GM23338 (cell line): Measurements from ENCODE around the gene NTPCR. TPM values are rescaled to one million over a fixed set of nuclear protein-coding genes. Genes with fewer than 3 reads are reported as not detected.

Experiments used
- ATAC-seq: fragments of 200-7000 bp; cut with Tn5 transposase; 3 replicates; pipeline ENCODE4 v1.9.1; 2020
- DNase-seq: peaks from one replicate; pipeline ENCODE4 v3.0.0-alpha.2; 2015; ENCODE audit warnings: low spot score
- H2AFZ ChIP-seq: fragments of 200-600 bp; sonication (generic); 2 replicates; pipeline ENCODE4 v1.8.0; 2016; ENCODE audit warnings: antibody characterized with exemption, mild to moderate bottlenecking, moderate library complexity
- H3F3A ChIP-seq: fragments of 200-600 bp; sonication (generic); replicated peaks from 2 replicates; pipeline ENCODE4 v1.8.0; 2017; ENCODE audit warnings: antibody characterized with exemption, mixed run types, low read depth
- H3K27ac ChIP-seq: fragments of 200-600 bp; sonication (generic); 2 replicates; pipeline ENCODE4 v1.6.1; 2016; ENCODE audit warnings: low read depth
- H3K27me3 ChIP-seq: fragments of 200-600 bp; sonication (generic); 2 replicates; pipeline ENCODE4 v1.8.0; 2016; ENCODE audit warnings: mild to moderate bottlenecking, mixed run types, moderate library complexity; ENCODE audit not compliant: insufficient read depth
- H3K36me3 ChIP-seq: fragments of 200-600 bp; sonication (generic); 2 replicates; pipeline ENCODE4 v1.8.0; 2016; ENCODE audit warnings: mild to moderate bottlenecking; ENCODE audit not compliant: insufficient read depth
- H3K4me1 ChIP-seq: fragments of 200-600 bp; sonication (generic); 2 replicates; pipeline ENCODE4 v1.8.0; 2016; ENCODE audit warnings: mild to moderate bottlenecking, moderate library complexity; ENCODE audit not compliant: insufficient read depth
- H3K4me2 ChIP-seq: fragments of 200-600 bp; sonication (generic); 2 replicates; pipeline ENCODE4 v1.7.1; 2017; ENCODE audit warnings: mixed run types
- H3K4me3 ChIP-seq: fragments of 200-600 bp; sonication (generic); 2 replicates; pipeline ENCODE4 v1.6.1; 2016; ENCODE audit warnings: mixed run types
- H3K79me2 ChIP-seq: fragments of 200-600 bp; sonication (generic); replicated peaks from 2 replicates; pipeline ENCODE4 v1.8.0; 2017; ENCODE audit warnings: mild to moderate bottlenecking; ENCODE audit not compliant: insufficient read depth
- H3K9me2 ChIP-seq: fragments of 200-600 bp; sonication (generic); 2 replicates; pipeline ENCODE4 v1.8.0; 2017; ENCODE audit not compliant: insufficient read depth
- H4K20me1 ChIP-seq: fragments of 200-600 bp; sonication (generic); replicated peaks from 2 replicates; pipeline ENCODE4 v1.8.0; 2017; ENCODE audit warnings: mild to moderate bottlenecking; ENCODE audit not compliant: insufficient read depth
- H3K27ac Mint-ChIP-seq: 2 replicates; pipeline ENCODE4 v1.8.0; 2020; ENCODE audit warnings: inconsistent platforms, mild to moderate bottlenecking, moderate library complexity, mixed read lengths
- H3K27me3 Mint-ChIP-seq: 3 replicates; pipeline ENCODE4 v1.8.0; 2022; ENCODE audit warnings: low read depth, mild to moderate bottlenecking, moderate library complexity, mixed read lengths, inconsistent platforms; ENCODE audit not compliant: insufficient read depth, poor library complexity
- H3K36me3 Mint-ChIP-seq: 3 replicates; pipeline ENCODE4 v1.8.0; 2021; ENCODE audit warnings: low read depth, mild to moderate bottlenecking, inconsistent platforms, moderate library complexity, mixed read lengths
- H3K4me1 Mint-ChIP-seq: 3 replicates; pipeline ENCODE4 v1.8.0; 2020; ENCODE audit warnings: mild to moderate bottlenecking, inconsistent platforms, mixed read lengths
- H3K4me3 Mint-ChIP-seq: 3 replicates; pipeline ENCODE4 v1.8.0; 2021; ENCODE audit warnings: moderate library complexity, mild to moderate bottlenecking, inconsistent platforms, mixed read lengths
- H3K9me3 Mint-ChIP-seq: 3 replicates; pipeline ENCODE4 v1.8.0; 2020; ENCODE audit warnings: moderate library complexity, mild to moderate bottlenecking, inconsistent platforms, mixed read lengths
- CREB1 ChIP-seq: fragments of 250-450 bp; sonication (Bioruptor Pico); IDR thresholded peaks from 2 replicates; pipeline ENCODE4 v1.5.0; 2020; ENCODE audit warnings: low read depth, mild to moderate bottlenecking, moderate library complexity
- EZH2 ChIP-seq: fragments of 200-600 bp; sonication (generic); IDR thresholded peaks from one replicate; pipeline ENCODE4 v1.8.0; 2017; ENCODE audit warnings: antibody characterized with exemption, mild to moderate bottlenecking, low read depth; ENCODE audit not compliant: unreplicated experiment
- POLR2AphosphoS5 ChIP-seq: IDR thresholded peaks from 2 replicates; pipeline ENCODE4 v1.6.1; 2016; ENCODE audit warnings: antibody characterized with exemption, low read depth
- STAT1 ChIP-seq: IDR thresholded peaks from one replicate; pipeline ENCODE4 v1.6.1; 2016; ENCODE audit warnings: antibody characterized with exemption; ENCODE audit not compliant: unreplicated experiment
- polyA plus RNA-seq: library from polyadenylated mRNA; unstranded; fragments of >200 nt; fragmentation: Nextera tagmentation; extraction: Ambion mirVana; gene quantifications from 2 replicates; pipeline ENCODE4 v1.2.1, GENCODE V29; 2016
- total RNA-seq: library from RNA; depleted of rRNA; stranded (reverse); fragments of >200 nt; shearing (Covaris generic); gene quantifications from 2 replicates; pipeline ENCODE4 v1.2.3, GENCODE V29; 2014
- TF ChIP-seq, protein P1 (sequence below): IDR thresholded peaks from 2 replicates; pipeline ENCODE4 v1.6.1; 2016; ENCODE audit warnings: antibody characterized with exemption
- TF ChIP-seq, protein P2 (sequence below): IDR thresholded peaks from one replicate; pipeline ENCODE4 v1.6.1; 2018; ENCODE audit warnings: antibody characterized with exemption; ENCODE audit not compliant: unreplicated experiment
- TF ChIP-seq, protein P3 (sequence below), 2 experiments: fragments of 200-600 bp in 1 of 2; sonication (generic) in 1 of 2; conservative IDR thresholded peaks; 2 replicates each; pipeline versions ENCODE4 v1.5.1 to v1.6.1; 2016 to 2017; ENCODE audit warnings: antibody characterized with exemption in 2 of 2, low read depth in 2 of 2, mild to moderate bottlenecking in 2 of 2, moderate library complexity in 1 of 2

The NTPCR gene
- total and polyA plus RNA-seq, 2 experiments from 2014 or later = 64.1 to 150 TPM

DNA sequence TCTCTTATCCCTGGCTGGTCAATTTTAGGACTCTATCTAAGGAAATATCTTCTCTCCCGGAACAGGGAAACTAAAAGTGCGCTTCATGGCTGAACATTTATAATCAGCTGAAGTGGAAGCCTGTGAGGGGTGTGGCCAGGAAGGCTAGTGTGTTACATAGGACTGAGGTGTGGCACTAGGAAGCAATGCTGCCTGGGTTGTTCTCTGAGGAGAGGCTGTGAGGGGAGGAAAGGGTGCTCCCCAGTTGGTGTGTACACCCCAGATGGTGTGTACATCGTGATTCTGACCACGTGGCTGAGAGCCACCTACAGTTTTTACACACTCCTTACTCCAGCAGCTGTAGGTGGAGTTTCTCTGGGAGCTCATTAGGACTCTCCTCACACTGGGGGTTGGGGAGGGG, 16.3 kb downstream of the NTPCR start (continued):
- TF ChIP-seq, protein P1, sequence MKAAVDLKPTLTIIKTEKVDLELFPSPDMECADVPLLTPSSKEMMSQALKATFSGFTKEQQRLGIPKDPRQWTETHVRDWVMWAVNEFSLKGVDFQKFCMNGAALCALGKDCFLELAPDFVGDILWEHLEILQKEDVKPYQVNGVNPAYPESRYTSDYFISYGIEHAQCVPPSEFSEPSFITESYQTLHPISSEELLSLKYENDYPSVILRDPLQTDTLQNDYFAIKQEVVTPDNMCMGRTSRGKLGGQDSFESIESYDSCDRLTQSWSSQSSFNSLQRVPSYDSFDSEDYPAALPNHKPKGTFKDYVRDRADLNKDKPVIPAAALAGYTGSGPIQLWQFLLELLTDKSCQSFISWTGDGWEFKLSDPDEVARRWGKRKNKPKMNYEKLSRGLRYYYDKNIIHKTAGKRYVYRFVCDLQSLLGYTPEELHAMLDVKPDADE = no peak
- TF ChIP-seq, protein P2, sequence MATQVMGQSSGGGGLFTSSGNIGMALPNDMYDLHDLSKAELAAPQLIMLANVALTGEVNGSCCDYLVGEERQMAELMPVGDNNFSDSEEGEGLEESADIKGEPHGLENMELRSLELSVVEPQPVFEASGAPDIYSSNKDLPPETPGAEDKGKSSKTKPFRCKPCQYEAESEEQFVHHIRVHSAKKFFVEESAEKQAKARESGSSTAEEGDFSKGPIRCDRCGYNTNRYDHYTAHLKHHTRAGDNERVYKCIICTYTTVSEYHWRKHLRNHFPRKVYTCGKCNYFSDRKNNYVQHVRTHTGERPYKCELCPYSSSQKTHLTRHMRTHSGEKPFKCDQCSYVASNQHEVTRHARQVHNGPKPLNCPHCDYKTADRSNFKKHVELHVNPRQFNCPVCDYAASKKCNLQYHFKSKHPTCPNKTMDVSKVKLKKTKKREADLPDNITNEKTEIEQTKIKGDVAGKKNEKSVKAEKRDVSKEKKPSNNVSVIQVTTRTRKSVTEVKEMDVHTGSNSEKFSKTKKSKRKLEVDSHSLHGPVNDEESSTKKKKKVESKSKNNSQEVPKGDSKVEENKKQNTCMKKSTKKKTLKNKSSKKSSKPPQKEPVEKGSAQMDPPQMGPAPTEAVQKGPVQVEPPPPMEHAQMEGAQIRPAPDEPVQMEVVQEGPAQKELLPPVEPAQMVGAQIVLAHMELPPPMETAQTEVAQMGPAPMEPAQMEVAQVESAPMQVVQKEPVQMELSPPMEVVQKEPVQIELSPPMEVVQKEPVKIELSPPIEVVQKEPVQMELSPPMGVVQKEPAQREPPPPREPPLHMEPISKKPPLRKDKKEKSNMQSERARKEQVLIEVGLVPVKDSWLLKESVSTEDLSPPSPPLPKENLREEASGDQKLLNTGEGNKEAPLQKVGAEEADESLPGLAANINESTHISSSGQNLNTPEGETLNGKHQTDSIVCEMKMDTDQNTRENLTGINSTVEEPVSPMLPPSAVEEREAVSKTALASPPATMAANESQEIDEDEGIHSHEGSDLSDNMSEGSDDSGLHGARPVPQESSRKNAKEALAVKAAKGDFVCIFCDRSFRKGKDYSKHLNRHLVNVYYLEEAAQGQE = no peak
- no peak for TF ChIP-seq CREB1
- no peak for TF ChIP-seq EZH2
- no peak for TF ChIP-seq POLR2AphosphoS5

DNA sequence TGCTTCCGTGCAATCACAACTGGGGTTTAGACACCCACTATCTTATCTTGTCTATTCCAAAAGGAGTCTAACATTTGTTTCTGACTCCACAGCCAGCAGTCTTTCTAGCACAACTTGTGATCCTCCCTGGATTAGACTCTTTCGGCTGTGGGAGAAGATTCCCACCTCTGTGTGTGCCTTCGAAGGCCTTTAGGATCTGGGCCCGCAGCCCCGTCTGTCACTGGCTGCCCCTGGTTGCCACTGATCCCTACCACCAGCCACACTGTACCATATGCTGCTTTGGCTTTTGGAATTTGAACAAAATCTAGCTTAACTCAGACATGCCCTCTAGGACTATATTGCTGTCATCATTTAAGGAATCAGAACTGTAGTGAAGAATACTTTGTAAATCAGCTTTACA, 18.0 kb downstream of the NTPCR start:
- DNase-seq = no peak
- no peak overlapping the region for H3K27ac ChIP-seq
- no peak for ATAC-seq
- H3K4me3 Mint-ChIP-seq = no peak overlapping the region
- no peak overlapping the region for H3K4me3 ChIP-seq
- H3K4me2 ChIP-seq = no peak overlapping the region
- H3K27me3 ChIP-seq = no peaks in the 10 kb centered on the region
- no peak overlapping the region for H3K27ac Mint-ChIP-seq
- peaks cover 23% of the 10 kb centered on the region; the same call in 1 of the 2 replicates for H4K20me1 ChIP-seq
- peaks cover 55% of the 10 kb centered on the region for H3K36me3 Mint-ChIP-seq
- H3K9me3 Mint-ChIP-seq = peaks cover 2% of the 10 kb centered on the region; the same call in 1 of the 3 replicates
- H3K4me1 ChIP-seq = no peaks in the 10 kb centered on the region
- H3K36me3 ChIP-seq = peaks cover 55% of the 10 kb centered on the region
- peaks cover under 1% of the 10 kb centered on the region for H3K27me3 Mint-ChIP-seq
- TF ChIP-seq, protein P3, sequence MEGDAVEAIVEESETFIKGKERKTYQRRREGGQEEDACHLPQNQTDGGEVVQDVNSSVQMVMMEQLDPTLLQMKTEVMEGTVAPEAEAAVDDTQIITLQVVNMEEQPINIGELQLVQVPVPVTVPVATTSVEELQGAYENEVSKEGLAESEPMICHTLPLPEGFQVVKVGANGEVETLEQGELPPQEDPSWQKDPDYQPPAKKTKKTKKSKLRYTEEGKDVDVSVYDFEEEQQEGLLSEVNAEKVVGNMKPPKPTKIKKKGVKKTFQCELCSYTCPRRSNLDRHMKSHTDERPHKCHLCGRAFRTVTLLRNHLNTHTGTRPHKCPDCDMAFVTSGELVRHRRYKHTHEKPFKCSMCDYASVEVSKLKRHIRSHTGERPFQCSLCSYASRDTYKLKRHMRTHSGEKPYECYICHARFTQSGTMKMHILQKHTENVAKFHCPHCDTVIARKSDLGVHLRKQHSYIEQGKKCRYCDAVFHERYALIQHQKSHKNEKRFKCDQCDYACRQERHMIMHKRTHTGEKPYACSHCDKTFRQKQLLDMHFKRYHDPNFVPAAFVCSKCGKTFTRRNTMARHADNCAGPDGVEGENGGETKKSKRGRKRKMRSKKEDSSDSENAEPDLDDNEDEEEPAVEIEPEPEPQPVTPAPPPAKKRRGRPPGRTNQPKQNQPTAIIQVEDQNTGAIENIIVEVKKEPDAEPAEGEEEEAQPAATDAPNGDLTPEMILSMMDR (conservative IDR thresholded peaks at IDR 0.05; ENCODE audit: low read depth in 2 of 2) = no peak
- TF ChIP-seq STAT1 = no peak
- TF ChIP-seq, protein P2 = no peak
- peaks cover 33% of the 10 kb centered on the region for H3K79me2 ChIP-seq
- H2AFZ ChIP-seq = no peak overlapping the region
- no peaks in the 10 kb centered on the region for H3K4me1 Mint-ChIP-seq
- no peaks in the 10 kb centered on the region for H3F3A ChIP-seq
- H3K9me2 ChIP-seq = no peaks in the 10 kb centered on the region
